Measurements from ENCODE around the gene SLAMF7.
A peak's percentile ranks its signal among the peaks of the same experiment; 100 is the strongest.

Gene SLAMF7

GRCh38 chr1:160731990-160732389 lies 7.1 kb upstream of the SLAMF7 start:
- no peak overlapping the region for H3K4me3 Mint-ChIP-seq
- peaks cover 9% of the 10 kb centered on the region for H3K9me3 Mint-ChIP-seq (ENCODE audit: low read depth)

GRCh38 chr1:160733898-160734297 lies 5.1 kb upstream of the SLAMF7 start:
- Mint-ChIP-seq H3K36me3 (peaks cover 24% of the 10 kb centered on the region), H3K9me3 (ENCODE audit: low read depth) (peaks cover 10% of the 10 kb centered on the region), H3K27me3 (no peaks in the 10 kb centered on the region), H3K4me3 (peak overlapping the region; percentile 56), H3K4me1 (ENCODE audit: low read depth) (peaks cover 65% of the 10 kb centered on the region), H3K27ac (peak overlapping the region; percentile 89)

More at GRCh38 chr1:160731990-160732389, 7.1 kb upstream of the SLAMF7 start:
- no peaks in the 10 kb centered on the region for H3K27me3 Mint-ChIP-seq
- H3K27ac Mint-ChIP-seq: peak overlapping the region; percentile 89
- H3K4me1 Mint-ChIP-seq (ENCODE audit: low read depth): peaks cover 45% of the 10 kb centered on the region
- H3K36me3 Mint-ChIP-seq: peaks cover 22% of the 10 kb centered on the region

- peaks cover 69% of the 10 kb centered on the region for H3K4me1 Mint-ChIP-seq (ENCODE audit: low read depth)
Observed at GRCh38 chr1:160734301-160734700, 4.7 kb upstream of the SLAMF7 start.

GRCh38 chr1:160738271-160738670 lies 776 bp upstream of the SLAMF7 start:
- peaks cover 83% of the 10 kb centered on the region for H3K4me1 Mint-ChIP-seq (ENCODE audit: low read depth)
- H3K27me3 Mint-ChIP-seq: no peaks in the 10 kb centered on the region
- H3K4me3 Mint-ChIP-seq: peak overlapping the region; percentile 87
- H3K27ac Mint-ChIP-seq: peak overlapping the region; percentile 98
- peaks cover 10% of the 10 kb centered on the region for H3K9me3 Mint-ChIP-seq (ENCODE audit: low read depth)
- peaks cover 39% of the 10 kb centered on the region for H3K36me3 Mint-ChIP-seq

More at GRCh38 chr1:160734301-160734700, 4.7 kb upstream of the SLAMF7 start:
- peak overlapping the region; percentile 89 for H3K27ac Mint-ChIP-seq
- no peaks in the 10 kb centered on the region for H3K27me3 Mint-ChIP-seq
- peak overlapping the region; percentile 56 for H3K4me3 Mint-ChIP-seq
- H3K9me3 Mint-ChIP-seq (ENCODE audit: low read depth): peaks cover 10% of the 10 kb centered on the region
- H3K36me3 Mint-ChIP-seq: peaks cover 27% of the 10 kb centered on the region

GRCh38 chr1:160740133-160740688 lies 1.2 kb downstream of the SLAMF7 start:
- H3K36me3 Mint-ChIP-seq: peaks cover 36% of the 10 kb centered on the region
- peak overlapping the region; percentile 87 for H3K4me3 Mint-ChIP-seq
- peak overlapping the region; percentile 98 for H3K27ac Mint-ChIP-seq
- H3K27me3 Mint-ChIP-seq: no peaks in the 10 kb centered on the region
- H3K9me3 Mint-ChIP-seq (ENCODE audit: low read depth): peaks cover 7% of the 10 kb centered on the region
- H3K4me1 Mint-ChIP-seq (ENCODE audit: low read depth): peaks cover 82% of the 10 kb centered on the region

GRCh38 chr1:160741092-160741501 lies 2.0 kb downstream of the SLAMF7 start:
- peak overlapping the region; percentile 98 for H3K27ac Mint-ChIP-seq
- peak overlapping the region; percentile 87 for H3K4me3 Mint-ChIP-seq
- H3K9me3 Mint-ChIP-seq (ENCODE audit: low read depth): peaks cover 4% of the 10 kb centered on the region
- H3K4me1 Mint-ChIP-seq (ENCODE audit: low read depth): peaks cover 88% of the 10 kb centered on the region
- no peaks in the 10 kb centered on the region for H3K27me3 Mint-ChIP-seq
- H3K36me3 Mint-ChIP-seq: peaks cover 32% of the 10 kb centered on the region

GRCh38 chr1:160741612-160742348 lies 2.7 kb downstream of the SLAMF7 start:
- Mint-ChIP-seq H3K9me3 (ENCODE audit: low read depth) (peaks cover 3% of the 10 kb centered on the region), H3K4me1 (ENCODE audit: low read depth) (peaks cover 93% of the 10 kb centered on the region), H3K36me3 (peaks cover 31% of the 10 kb centered on the region), H3K27me3 (no peaks in the 10 kb centered on the region), H3K27ac (peak overlapping the region; percentile 98), H3K4me3 (peak overlapping the region; percentile 87)

- Mint-ChIP-seq H3K27me3 (no peaks in the 10 kb centered on the region), H3K4me3 (peak overlapping the region; percentile 87), H3K9me3 (ENCODE audit: low read depth) (no peaks in the 10 kb centered on the region), H3K36me3 (peaks cover 27% of the 10 kb centered on the region), H3K27ac (peak overlapping the region; percentile 98), H3K4me1 (ENCODE audit: low read depth) (peaks cover 93% of the 10 kb centered on the region)
Observed at GRCh38 chr1:160742428-160743127, 3.5 kb downstream of the SLAMF7 start.

- Mint-ChIP-seq H3K9me3 (ENCODE audit: low read depth) (no peaks in the 10 kb centered on the region), H3K27me3 (no peaks in the 10 kb centered on the region), H3K36me3 (peaks cover 31% of the 10 kb centered on the region), H3K27ac (peak overlapping the region; percentile 98), H3K4me3 (peak overlapping the region; percentile 87), H3K4me1 (ENCODE audit: low read depth) (peaks cover 93% of the 10 kb centered on the region)
Observed at GRCh38 chr1:160743266-160743665, 4.2 kb downstream of the SLAMF7 start.

GRCh38 chr1:160744199-160744851 lies 5.3 kb downstream of the SLAMF7 start:
- peaks cover 93% of the 10 kb centered on the region for H3K4me1 Mint-ChIP-seq (ENCODE audit: low read depth)
- peak overlapping the region; percentile 98 for H3K27ac Mint-ChIP-seq
- no peaks in the 10 kb centered on the region for H3K27me3 Mint-ChIP-seq
- H3K9me3 Mint-ChIP-seq (ENCODE audit: low read depth): no peaks in the 10 kb centered on the region
- peaks cover 37% of the 10 kb centered on the region for H3K36me3 Mint-ChIP-seq
- H3K4me3 Mint-ChIP-seq: peak overlapping the region; percentile 87

- Mint-ChIP-seq H3K27me3 (no peaks in the 10 kb centered on the region), H3K4me1 (ENCODE audit: low read depth) (peaks cover 91% of the 10 kb centered on the region), H3K4me3 (peak overlapping the region; percentile 87), H3K27ac (peak overlapping the region; percentile 98), H3K36me3 (peaks cover 36% of the 10 kb centered on the region), H3K9me3 (ENCODE audit: low read depth) (no peaks in the 10 kb centered on the region)
Observed at GRCh38 chr1:160744852-160745520, 5.9 kb downstream of the SLAMF7 start.

- H3K9me3 Mint-ChIP-seq (ENCODE audit: low read depth): no peaks in the 10 kb centered on the region
- H3K4me3 Mint-ChIP-seq: peak overlapping the region; percentile 87
- H3K27me3 Mint-ChIP-seq: no peaks in the 10 kb centered on the region
- peaks cover 91% of the 10 kb centered on the region for H3K4me1 Mint-ChIP-seq (ENCODE audit: low read depth)
- peak overlapping the region; percentile 98 for H3K27ac Mint-ChIP-seq
- peaks cover 41% of the 10 kb centered on the region for H3K36me3 Mint-ChIP-seq
Observed at GRCh38 chr1:160745551-160745950, 6.5 kb downstream of the SLAMF7 start.

- H3K27ac Mint-ChIP-seq: peak overlapping the region; percentile 98
- peaks cover 46% of the 10 kb centered on the region for H3K36me3 Mint-ChIP-seq
- no peaks in the 10 kb centered on the region for H3K27me3 Mint-ChIP-seq
- peak overlapping the region; percentile 31 for H3K4me3 Mint-ChIP-seq
- H3K9me3 Mint-ChIP-seq (ENCODE audit: low read depth): no peaks in the 10 kb centered on the region
- peaks cover 90% of the 10 kb centered on the region for H3K4me1 Mint-ChIP-seq (ENCODE audit: low read depth)
Observed at GRCh38 chr1:160746836-160747500, 7.9 kb downstream of the SLAMF7 start.

- H3K27ac Mint-ChIP-seq: peak overlapping the region; percentile 98
- H3K27me3 Mint-ChIP-seq: no peaks in the 10 kb centered on the region
- no peaks in the 10 kb centered on the region for H3K9me3 Mint-ChIP-seq (ENCODE audit: low read depth)
- H3K36me3 Mint-ChIP-seq: peaks cover 43% of the 10 kb centered on the region
- H3K4me3 Mint-ChIP-seq: peak overlapping the region; percentile 31
- H3K4me1 Mint-ChIP-seq (ENCODE audit: low read depth): peaks cover 90% of the 10 kb centered on the region
Observed at GRCh38 chr1:160747717-160748116, 8.7 kb downstream of the SLAMF7 start.
